ENCODE measurements around the gene UNC119.

DNA sequence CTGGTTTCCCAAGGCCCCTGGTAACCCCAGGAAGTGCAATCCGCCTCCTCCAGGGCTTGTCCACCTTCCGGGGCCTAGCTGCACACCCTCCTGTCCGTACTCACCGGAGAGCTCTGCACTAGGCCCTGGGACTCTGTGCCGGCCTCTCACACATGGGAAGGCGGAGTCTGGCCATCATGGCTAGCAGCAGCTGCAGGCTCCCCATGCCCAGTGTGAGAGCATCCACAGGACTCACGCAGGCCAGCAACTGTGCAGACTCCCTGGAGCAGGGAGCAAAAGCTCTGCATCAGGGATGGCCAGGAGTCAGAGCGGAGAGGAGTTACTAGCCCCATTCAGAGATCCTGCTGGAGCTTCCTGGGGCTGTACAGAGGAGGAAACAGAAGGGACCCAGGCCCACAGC lies 26.0 kb downstream of the UNC119 start:
- TF ChIP-seq, protein P1, sequence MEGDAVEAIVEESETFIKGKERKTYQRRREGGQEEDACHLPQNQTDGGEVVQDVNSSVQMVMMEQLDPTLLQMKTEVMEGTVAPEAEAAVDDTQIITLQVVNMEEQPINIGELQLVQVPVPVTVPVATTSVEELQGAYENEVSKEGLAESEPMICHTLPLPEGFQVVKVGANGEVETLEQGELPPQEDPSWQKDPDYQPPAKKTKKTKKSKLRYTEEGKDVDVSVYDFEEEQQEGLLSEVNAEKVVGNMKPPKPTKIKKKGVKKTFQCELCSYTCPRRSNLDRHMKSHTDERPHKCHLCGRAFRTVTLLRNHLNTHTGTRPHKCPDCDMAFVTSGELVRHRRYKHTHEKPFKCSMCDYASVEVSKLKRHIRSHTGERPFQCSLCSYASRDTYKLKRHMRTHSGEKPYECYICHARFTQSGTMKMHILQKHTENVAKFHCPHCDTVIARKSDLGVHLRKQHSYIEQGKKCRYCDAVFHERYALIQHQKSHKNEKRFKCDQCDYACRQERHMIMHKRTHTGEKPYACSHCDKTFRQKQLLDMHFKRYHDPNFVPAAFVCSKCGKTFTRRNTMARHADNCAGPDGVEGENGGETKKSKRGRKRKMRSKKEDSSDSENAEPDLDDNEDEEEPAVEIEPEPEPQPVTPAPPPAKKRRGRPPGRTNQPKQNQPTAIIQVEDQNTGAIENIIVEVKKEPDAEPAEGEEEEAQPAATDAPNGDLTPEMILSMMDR (IDR thresholded peaks at IDR 0.05), result no peak
- no peak for TF ChIP-seq POLR2A (IDR thresholded peaks at IDR 0.05)

All from adrenal gland (tissue), 5 donors.